GM13977 (cell line): ENCODE measurements around the gene RAB38.

Experiments used
- DNase-seq: peaks from one replicate; pipeline ENCODE4 v3.0.0; 2012; ENCODE audit warnings: low spot score
- in situ Hi-C: fragments of 300-500 bp; cut with MboI; formaldehyde crosslinking; loops from one replicate; pipeline ENCODE4 v1.12.0; 2022; ENCODE audit warnings: low sequenced_read_pairs, low pct_unique_long_range_greater_than_20kb, mixed read lengths, inconsistent platforms; ENCODE audit not compliant: unreplicated experiment
- TF ChIP-seq, protein P1 (sequence below): IDR thresholded peaks from 2 replicates; pipeline ENCODE4 v1.5.1; 2012; ENCODE audit warnings: mild to moderate bottlenecking, control low read depth; ENCODE audit not compliant: insufficient read depth; ENCODE audit errors: extremely low read depth, missing control alignments

Gene RAB38

DNA sequence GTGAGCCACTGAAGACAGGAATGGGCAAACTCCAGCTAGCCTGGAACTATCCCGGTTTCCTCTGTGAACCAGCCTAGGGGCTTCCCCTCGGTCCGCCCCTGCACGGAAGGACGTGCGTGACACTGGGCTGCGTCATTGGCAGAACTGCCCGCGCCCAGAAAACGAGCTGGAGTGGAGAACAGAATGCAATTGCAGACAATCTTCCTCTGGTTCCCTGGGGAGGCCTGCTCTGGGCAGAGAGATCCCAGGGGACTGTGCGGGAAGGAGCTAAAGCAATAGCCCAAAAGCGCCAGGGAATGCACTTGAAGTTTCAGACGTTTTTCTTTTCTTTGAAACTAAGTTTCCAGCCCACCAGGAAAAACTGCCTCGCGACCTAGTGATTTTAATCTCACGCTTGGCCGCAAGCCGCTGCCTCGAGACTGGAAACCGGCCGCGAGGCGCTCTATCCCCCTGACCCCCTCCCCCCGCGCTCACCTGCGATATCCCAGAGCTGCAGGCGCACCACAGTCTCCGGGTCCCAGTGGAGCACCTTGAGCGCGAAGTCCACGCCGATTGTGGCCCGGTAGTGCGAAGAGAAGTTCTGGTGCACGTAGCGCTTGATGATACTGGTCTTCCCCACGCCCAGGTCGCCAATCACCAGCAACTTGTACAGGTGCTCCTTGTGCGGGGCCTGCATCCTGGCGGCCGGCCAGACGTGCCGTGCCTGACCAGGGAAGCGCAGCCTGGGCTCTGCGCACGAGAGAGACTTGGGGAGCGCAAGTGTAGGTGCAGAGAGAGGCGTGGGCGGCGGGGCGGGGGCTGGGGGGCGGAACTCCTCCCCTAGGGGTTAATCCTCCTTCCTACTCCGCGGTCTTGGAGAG is at the start of gene RAB38:
TSS of gene RAB38 (minus strand) at position 735 of the 860 bp plus-strand sequence. CDS start at position 676, 59 bp downstream.
- in situ Hi-C loops: no loop called here
- peak; percentile 27 for DNase-seq
- TF ChIP-seq, protein P1, sequence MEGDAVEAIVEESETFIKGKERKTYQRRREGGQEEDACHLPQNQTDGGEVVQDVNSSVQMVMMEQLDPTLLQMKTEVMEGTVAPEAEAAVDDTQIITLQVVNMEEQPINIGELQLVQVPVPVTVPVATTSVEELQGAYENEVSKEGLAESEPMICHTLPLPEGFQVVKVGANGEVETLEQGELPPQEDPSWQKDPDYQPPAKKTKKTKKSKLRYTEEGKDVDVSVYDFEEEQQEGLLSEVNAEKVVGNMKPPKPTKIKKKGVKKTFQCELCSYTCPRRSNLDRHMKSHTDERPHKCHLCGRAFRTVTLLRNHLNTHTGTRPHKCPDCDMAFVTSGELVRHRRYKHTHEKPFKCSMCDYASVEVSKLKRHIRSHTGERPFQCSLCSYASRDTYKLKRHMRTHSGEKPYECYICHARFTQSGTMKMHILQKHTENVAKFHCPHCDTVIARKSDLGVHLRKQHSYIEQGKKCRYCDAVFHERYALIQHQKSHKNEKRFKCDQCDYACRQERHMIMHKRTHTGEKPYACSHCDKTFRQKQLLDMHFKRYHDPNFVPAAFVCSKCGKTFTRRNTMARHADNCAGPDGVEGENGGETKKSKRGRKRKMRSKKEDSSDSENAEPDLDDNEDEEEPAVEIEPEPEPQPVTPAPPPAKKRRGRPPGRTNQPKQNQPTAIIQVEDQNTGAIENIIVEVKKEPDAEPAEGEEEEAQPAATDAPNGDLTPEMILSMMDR: no peak

GRCh38 chr11:88213406-88213805 is 38.2 kb upstream of the RAB38 start:
- no peak for DNase-seq
- TF ChIP-seq, protein P1: no peak
- in situ Hi-C loops: no loop called here

DNA sequence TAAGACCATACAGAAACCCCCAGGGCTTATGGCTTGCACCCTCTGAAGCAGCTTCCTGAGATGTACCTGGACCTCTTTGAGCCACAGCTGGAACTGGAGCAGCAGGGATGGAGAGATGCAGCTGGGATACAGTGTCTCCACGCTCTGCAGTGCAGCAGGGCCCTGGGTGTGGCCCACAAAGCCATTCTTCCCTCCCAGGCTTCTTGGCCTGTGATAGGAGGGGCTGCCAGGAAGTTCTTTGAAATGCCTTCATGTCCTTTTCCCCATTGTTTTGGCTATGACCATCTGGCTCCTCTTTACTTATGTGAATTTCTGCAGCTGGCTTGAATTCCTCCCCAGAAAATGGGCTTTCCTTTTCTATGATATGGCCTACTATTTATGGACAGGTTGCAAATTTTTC is 37.1 kb upstream of the RAB38 start:
- DNase-seq: no peak
- in situ Hi-C loops: no loop called here
- TF ChIP-seq, protein P1: no peak

DNA sequence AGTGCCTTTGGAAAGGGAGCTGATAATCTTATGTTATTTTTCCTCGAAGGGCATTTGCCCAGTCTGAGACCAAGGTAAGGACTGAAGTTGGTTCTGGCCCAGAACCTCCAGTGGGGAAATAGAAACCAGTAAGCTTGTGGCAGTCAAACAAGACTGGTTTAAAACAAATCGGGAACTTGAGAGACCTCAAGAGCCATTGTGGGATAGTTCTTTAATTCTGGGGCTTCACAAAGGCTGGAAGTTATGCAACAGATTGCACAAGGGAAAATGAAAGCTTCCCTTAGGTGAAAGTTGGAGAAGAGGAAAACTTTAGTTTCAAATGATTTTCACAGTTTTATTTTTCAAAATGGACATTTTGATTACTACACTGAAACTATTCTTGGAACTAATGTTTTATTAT is 33.5 kb upstream of the RAB38 start:
- in situ Hi-C loops: no loop called here

GRCh38 chr11:88206751-88207150 is 31.5 kb upstream of the RAB38 start:
- DNase-seq: peak; percentile 11
- in situ Hi-C loops: no loop called here
- TF ChIP-seq, protein P1: no peak

More for the DNA sequence above, 33.5 kb upstream of the RAB38 start:
- no peak for DNase-seq
- TF ChIP-seq, protein P1: no peak

DNA sequence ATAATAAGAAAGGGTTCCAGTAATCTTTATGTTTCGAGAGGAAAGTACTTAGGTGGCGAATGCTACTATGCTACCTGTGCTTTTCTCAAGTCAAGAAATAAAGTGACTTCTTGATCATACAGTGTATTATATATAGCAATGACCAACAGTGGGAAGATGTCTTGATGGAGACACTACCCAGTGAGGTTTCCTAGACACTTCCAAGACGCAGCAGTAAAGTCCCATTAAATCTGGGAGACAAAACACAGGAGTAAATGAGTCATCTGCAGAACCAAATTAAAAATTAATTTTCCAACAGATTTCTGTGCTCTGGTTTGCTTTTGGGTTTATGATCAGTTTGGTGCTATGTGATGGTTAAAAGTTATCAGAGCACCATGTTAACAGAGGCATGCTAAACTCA is 29.1 kb upstream of the RAB38 start:
- TF ChIP-seq, protein P1: no peak
- no peak for DNase-seq
- in situ Hi-C loops: no loop called here
